ENCODE data around the gene MGAT1.
"Not testable (repeated sequence)": the region's sequence is repeated elsewhere in the genome, so short reads cannot be mapped to it uniquely, and the experiment has no call there.

Gene MGAT1

GRCh38 chr5:180792287-180792964 lies 10.2 kb downstream of the MGAT1 start:
- DNase-seq, result peak in 1 of 42 donors; percentile 0
- intact Hi-C loops (cut with DNase I), result no loop called here

GRCh38 chr5:180791611-180792213 lies 10.9 kb downstream of the MGAT1 start:
- intact Hi-C loops (cut with DNase I), result no loop called here
- peak in 1 of 42 donors; percentile 1 for DNase-seq

DNA sequence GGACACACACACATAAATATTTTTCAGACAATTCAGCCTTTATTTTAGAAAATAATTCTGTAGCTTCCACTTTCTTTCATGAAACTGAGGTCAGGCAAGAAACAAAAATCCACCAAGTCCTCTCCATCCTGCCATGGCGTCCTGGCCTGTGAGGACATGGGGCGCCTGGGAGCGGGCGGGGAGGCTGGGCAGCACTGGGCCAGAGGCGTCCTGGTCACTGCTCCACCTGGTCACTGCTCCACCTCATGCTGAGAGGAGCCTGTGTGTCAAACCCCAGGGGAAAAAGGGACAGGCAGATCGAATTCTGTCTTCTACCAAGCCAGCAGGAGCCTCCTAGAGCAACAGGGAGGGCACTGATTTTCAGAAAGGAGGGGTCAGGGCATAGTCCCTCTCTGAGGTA lies 12.1 kb downstream of the MGAT1 start:
- no peak for DNase-seq
- intact Hi-C loops (cut with DNase I), result no loop called here

GRCh38 chr5:180790020-180790419 lies 12.6 kb downstream of the MGAT1 start:
- intact Hi-C loops (cut with DNase I), result no loop called here

DNA sequence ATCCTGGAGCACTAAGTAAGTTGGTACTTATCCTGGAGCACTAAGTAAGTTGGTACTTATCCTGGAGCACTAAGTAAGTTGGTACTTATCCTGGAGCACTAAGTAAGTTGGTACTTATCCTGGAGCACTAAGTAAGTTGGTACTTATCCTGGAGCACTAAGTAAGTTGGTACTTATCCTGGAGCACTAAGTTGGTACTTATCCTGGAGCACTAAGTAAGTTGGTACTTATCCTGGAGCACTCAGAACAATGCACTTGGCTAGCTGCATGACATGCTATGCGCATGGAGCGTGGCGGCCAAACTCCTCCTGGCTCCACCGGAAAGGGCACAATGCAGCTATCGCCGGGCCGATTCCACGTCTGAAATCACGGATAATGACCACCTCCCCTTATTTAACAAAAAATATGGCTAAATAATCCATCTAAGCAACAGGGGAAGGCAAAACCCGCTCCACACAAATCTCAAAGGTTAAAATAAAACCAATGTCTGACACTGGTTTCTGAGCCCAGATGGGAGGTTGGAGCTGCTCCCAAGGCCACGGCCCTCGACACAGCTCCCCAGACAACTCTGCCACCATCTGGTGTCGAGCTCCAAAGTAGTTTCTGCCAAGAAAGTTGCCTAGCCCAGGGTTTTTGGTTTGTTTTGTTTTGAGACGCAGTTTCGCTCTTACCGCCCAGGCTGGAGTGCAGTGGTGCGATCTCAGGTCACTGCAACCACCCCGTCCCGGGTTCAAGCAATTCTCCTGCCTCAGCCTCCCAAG lies 13.8 kb downstream of the MGAT1 start:
- intact Hi-C loops (cut with DNase I), result not testable (repeated sequence)

More at GRCh38 chr5:180790020-180790419, 12.6 kb downstream of the MGAT1 start:
- DNase-seq, result no peak

DNA sequence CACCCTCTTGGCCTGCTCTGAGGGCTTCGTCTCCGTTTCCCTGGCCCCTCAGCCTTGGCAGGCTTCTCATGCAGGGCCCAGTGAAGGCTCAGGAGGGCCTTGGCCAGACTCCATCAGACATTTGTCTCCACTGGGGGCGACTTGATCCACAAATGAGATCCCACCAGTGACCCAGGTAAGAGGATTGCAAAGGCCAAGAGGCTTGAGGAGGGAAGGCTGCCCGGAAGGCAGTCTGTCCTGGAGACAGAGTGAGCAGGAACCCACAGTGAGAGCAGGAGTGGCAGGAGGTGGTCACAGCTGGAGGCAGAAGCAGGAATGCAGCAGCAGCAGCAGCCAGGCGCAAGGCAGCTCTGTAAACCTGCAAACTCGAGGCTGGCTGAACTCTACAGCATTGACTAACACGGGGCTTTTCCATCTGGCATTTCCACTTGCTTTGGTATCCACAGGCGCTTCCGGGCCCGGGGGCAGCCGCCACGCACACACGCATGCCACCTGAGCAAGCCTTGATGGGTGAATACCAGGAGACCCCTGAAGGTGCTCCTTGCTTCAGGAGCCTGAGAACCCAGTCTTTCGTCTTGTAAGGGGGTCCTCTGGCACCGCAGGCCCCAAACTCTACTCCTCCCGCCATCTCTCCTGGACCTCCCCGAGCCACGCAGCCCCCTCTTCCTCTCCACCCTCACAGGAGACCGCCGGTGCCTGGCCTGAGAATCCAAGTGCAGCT lies 14.7 kb downstream of the MGAT1 start:
- DNase-seq, result no peak
- intact Hi-C loops (cut with DNase I), result no loop called here

More for the DNA sequence above, 13.8 kb downstream of the MGAT1 start:
- not testable (repeated sequence) for DNase-seq

- no peak for DNase-seq
- intact Hi-C loops (cut with DNase I), result no loop called here
Measured at GRCh38 chr5:180786531-180787398, 15.8 kb downstream of the MGAT1 start.

- DNase-seq, result no peak
- intact Hi-C loops (cut with DNase I), result no loop called here
Measured at GRCh38 chr5:180785794-180786221, 16.8 kb downstream of the MGAT1 start.

DNA sequence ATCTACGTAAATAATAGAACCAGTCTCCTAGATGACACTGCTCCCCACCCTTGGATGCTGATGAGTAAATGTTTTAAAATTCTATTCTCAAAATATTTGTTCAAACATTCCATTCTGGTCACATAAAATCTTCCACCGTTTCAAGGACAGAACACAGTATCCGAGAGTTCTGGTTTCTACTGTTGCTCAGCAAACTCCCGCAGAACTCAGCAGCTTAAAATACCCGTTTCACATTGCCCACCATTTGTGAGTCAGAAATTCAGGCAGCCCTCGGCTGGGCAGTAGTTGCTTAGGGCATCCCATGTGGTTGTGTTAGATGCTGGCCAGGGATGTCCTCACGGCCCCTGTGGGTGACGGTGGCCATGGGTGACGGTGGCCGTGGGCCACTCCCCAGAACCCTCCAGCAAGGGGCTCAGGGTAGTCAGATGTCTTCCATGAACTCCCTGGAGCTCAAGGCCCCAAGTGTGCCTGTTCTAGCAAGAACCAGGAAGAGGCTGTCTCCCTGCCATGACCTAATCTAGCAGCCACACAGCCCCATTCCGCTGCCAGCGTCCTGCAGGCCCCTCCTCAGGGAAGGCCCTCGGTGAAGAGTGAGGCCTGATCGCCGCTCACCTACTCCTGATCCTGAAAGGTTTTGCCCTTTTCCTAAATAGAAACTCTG lies 17.4 kb downstream of the MGAT1 start:
- no peak for DNase-seq
- intact Hi-C loops (cut with DNase I), result no loop called here

DNA sequence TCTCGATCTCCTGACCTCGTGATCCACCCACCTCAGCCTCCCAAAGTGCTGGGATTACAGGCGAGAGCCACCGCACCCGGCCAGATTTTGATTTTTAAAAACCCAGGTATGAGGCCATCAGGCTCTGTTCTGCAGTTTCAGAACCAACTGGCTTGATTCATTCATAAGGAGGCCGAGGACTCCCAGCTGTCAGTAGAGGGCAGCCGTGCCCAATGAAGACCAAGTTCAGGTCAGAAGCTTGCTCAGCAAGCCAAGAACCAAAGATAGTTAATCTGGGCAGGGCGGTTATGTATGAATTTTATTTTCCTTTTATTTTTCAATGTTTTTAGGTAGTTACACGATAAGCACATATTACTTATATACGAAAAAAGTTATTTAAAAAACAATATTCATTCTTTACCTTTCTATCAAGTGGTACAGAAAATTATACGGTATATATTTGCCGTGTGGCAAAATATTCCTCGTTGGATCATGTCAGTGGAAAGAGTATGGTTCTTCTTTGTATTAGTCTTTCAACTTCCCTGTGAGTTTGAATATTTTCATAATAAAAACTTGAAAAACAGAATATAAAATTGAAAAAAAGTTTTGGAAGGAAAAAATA lies 18.0 kb downstream of the MGAT1 start:
- intact Hi-C loops (cut with DNase I), result no loop called here
- DNase-seq, result peak; percentile 51 to 90 (median 78)

- intact Hi-C loops (cut with DNase I), result no loop called here
- no peak for DNase-seq
Measured at GRCh38 chr5:180783340-180784052, 19.1 kb downstream of the MGAT1 start.

DNA sequence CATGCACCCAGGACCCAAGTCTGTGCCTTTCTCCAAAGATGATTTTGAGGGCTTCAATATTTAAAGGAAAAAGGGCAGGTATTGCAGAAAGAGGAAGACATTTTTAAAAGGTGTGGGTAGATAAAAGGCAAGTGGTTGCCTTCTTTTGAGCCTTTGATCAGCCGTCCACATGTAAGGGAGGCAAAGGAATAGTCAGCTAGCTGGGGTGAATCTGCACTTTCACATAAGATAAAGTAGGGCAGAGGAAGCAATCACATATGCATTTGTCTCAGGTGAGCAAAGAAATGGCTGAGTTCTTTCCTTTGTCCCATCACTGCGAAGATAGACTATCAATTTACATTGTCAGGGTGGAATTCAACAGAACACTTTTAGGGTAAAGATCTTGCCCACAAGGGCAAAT lies 19.9 kb downstream of the MGAT1 start:
- intact Hi-C loops (cut with DNase I), result no loop called here
- DNase-seq, result no peak

- DNase-seq; intact Hi-C loops (cut with DNase I): not testable (repeated sequence)
Measured at GRCh38 chr5:180781900-180782326, 20.7 kb downstream of the MGAT1 start.

DNA sequence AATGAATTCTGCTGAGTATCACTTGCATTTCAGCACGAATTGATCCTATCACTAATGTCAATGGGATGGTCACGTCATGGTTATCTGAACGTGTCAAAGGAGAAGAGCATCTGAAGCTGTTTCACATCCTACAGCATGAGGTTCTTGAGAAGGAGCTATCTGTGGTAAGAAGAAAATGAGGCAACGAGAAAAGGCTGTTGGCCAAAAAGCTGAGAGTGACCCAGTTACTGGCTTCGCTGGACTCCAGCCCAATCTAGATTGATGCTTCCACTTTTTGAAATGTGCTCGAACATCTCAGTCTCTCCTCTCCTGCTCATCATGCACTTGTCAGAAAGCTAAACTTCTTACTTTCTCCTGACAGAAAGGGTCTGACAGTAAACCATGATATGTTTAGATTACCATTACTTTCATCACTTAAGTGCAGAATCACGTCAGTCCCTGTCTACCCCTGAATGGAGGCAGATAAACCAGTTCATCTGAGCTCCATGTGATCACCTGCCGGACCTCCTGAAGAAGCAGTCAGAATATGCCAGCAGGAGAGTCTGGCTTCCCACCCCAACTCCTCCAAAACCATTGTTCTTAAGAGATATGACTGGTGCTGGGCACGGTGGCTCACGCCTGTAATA lies 22.5 kb downstream of the MGAT1 start:
- intact Hi-C loops (cut with DNase I), result no loop called here
- DNase-seq, result no peak

DNA sequence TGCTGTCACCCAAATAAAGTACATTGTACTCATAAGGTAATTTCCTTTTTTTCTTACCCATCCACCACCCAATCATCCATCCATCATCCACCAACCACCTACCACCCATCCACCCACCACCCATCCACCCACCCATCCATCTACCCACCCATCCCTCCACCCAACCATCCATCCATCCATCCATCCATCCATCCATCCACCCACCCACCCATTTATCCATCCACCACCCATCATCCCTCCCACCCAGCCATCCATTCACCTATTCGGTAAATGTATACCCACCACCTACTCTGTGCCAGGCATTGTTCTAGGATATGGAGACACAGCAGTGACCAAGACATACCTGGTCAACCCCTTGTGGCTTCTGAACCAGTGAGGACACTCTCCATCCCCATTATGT lies 25.1 kb downstream of the MGAT1 start:
- DNase-seq, result no peak
- intact Hi-C loops (cut with DNase I), result no loop called here

GRCh38 chr5:180776376-180776775 lies 26.2 kb downstream of the MGAT1 start:
- DNase-seq, result no peak
- intact Hi-C loops (cut with DNase I), result no loop called here

DNA sequence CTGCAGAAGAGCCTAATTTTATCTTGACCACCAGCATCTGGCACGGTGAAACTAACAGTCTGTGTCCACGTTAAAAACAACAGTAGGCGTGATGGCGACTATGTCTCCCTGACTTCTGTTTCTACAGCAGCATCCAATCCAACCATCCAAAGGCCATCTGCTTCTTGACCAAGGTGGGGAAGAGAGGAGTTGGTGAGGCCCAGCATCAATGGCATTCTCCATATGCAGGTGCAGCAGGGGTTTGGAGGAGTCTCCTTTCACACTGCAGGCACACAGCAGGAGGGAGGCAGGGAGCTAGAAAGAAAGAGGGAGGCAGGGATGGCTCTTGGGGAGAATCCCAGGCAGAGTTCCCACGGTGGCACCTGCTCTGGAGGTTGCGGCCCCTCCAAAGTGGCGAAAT lies 27.0 kb downstream of the MGAT1 start:
- intact Hi-C loops (cut with DNase I), result no loop called here
- no peak for DNase-seq
